GM23338 (cell line): ENCODE measurements around the gene PRDM2.

Source experiments
- CREB1 ChIP-seq: fragments of 250-450 bp; sonication (Bioruptor Pico); IDR thresholded peaks from 2 replicates; pipeline ENCODE4 v1.5.0; 2020; ENCODE audit warnings: low read depth, mild to moderate bottlenecking, moderate library complexity
- CTCF ChIP-seq, 2 experiments: fragments of 200-600 bp in 1 of 2; sonication (generic) in 1 of 2; conservative IDR thresholded peaks; 2 replicates each; pipeline versions ENCODE4 v1.5.1 to v1.6.1; 2016 to 2017; ENCODE audit warnings: antibody characterized with exemption in 2 of 2, low read depth in 2 of 2, mild to moderate bottlenecking in 2 of 2, moderate library complexity in 1 of 2
- ETS1 ChIP-seq: IDR thresholded peaks from 2 replicates; pipeline ENCODE4 v1.6.1; 2016; ENCODE audit warnings: antibody characterized with exemption
- EZH2 ChIP-seq: fragments of 200-600 bp; sonication (generic); IDR thresholded peaks from one replicate; pipeline ENCODE4 v1.8.0; 2017; ENCODE audit warnings: antibody characterized with exemption, mild to moderate bottlenecking, low read depth; ENCODE audit not compliant: unreplicated experiment
- EZH2phosphoT487 ChIP-seq: fragments of 200-600 bp; sonication (generic); IDR thresholded peaks from one replicate; pipeline ENCODE4 v1.8.1; 2018; ENCODE audit warnings: antibody characterized with exemption; ENCODE audit not compliant: unreplicated experiment
- JUNB ChIP-seq: IDR thresholded peaks from one replicate; pipeline ENCODE4 v1.6.1; 2016; ENCODE audit warnings: antibody characterized with exemption; ENCODE audit not compliant: unreplicated experiment
- NANOG ChIP-seq: IDR thresholded peaks from 2 replicates; pipeline ENCODE4 v1.6.1; 2016; ENCODE audit warnings: antibody characterized with exemption, borderline replicate concordance
- POLR2AphosphoS5 ChIP-seq: IDR thresholded peaks from 2 replicates; pipeline ENCODE4 v1.6.1; 2016; ENCODE audit warnings: antibody characterized with exemption, low read depth
- REST ChIP-seq: IDR thresholded peaks from one replicate; pipeline ENCODE4 v1.6.1; 2018; ENCODE audit warnings: antibody characterized with exemption; ENCODE audit not compliant: unreplicated experiment
- ZNF114 ChIP-seq: fragments of 250-450 bp; sonication (Bioruptor Pico); IDR thresholded peaks from 2 replicates; pipeline ENCODE4 v1.5.0; 2020; ENCODE audit warnings: mild to moderate bottlenecking, moderate library complexity
- ZNF331 ChIP-seq: fragments of 250-450 bp; sonication (Bioruptor Pico); IDR thresholded peaks from 2 replicates; pipeline ENCODE4 v1.5.0; 2020; ENCODE audit warnings: low read depth, mild to moderate bottlenecking, moderate library complexity
- ZNF462 ChIP-seq: fragments of 250-450 bp; sonication (Bioruptor Pico); IDR thresholded peaks from 2 replicates; pipeline ENCODE4 v1.5.0; 2020; ENCODE audit warnings: mild to moderate bottlenecking, moderate library complexity

GRCh38 chr1:13813398-13814012 is 113.5 kb downstream of the PRDM2 start:
- TF ChIP-seq CTCF (conservative IDR thresholded peaks at IDR 0.05; ENCODE audit: low read depth in 2 of 2) = peak; percentile 90 to 93
- TF ChIP-seq POLR2AphosphoS5 = no peak
- TF ChIP-seq ZNF331 (CRISPR knock-in tag) = no peak
- TF ChIP-seq REST = no peak
- no peak for TF ChIP-seq ETS1
- TF ChIP-seq EZH2phosphoT487 = no peak
- no peak for TF ChIP-seq EZH2
- no peak for TF ChIP-seq ZNF114 (CRISPR knock-in tag)
- TF ChIP-seq ZNF462 = no peak
- TF ChIP-seq NANOG = no peak
- TF ChIP-seq JUNB = no peak
- 0 out of 2 replicates have a peak, but pooled peaks have one; percentile 9 for TF ChIP-seq CREB1
